HEK293 (cell line): ENCODE results near the gene DNAH8.

Source experiments
- CTCF ChIA-PET: fragments of 350-600 bp; formaldehyde crosslinking; extraction: SDS; loops from one replicate; lab custom pipeline; 2021; ENCODE audit warnings: antibody characterized with exemption; lab: Yijun Ruan, JAX
- POLR2A ChIA-PET: fragments of 300-600 bp; formaldehyde crosslinking; extraction: SDS; loops from one replicate; lab custom pipeline; 2020; ENCODE audit warnings: antibody characterized with exemption, inconsistent platforms; lab: Yijun Ruan, JAX
- H3K27ac ChIP-seq: fragments of 200-500 bp; sonication (Bioruptor generic); 2 replicates; pipeline ENCODE4 v1.5.1; 2014; ENCODE audit warnings: low read depth, low read length, control low read depth, inconsistent platforms; ENCODE audit errors: extremely low read depth
- H3K36me3 ChIP-seq, 2 experiments: fragments of 200-500 bp in 1 of 2; sonication (Bioruptor generic) in 1 of 2; 1 replicate in 1 of 2; 2 replicates in 1 of 2; pipeline ENCODE4 v1.5.1; 2014 to 2017; ENCODE audit warnings: inconsistent platforms in 2 of 2, low read length in 2 of 2; ENCODE audit not compliant: control insufficient read depth in 2 of 2, insufficient read depth in 1 of 2
- H3K4me1 ChIP-seq: fragments of 200-500 bp; sonication (Bioruptor generic); 2 replicates; pipeline ENCODE4 v1.5.1; 2014; ENCODE audit warnings: mild to moderate bottlenecking, low read length, inconsistent platforms; ENCODE audit not compliant: control insufficient read depth, insufficient read depth
- H3K4me3 ChIP-seq: 2 replicates; pipeline ENCODE4 v1.5.1; 2011; ENCODE audit warnings: low read depth, mild to moderate bottlenecking, control low read depth, low read length, moderate library complexity
- H3K9me3 ChIP-seq: fragments of 200-500 bp; sonication (Bioruptor generic); 2 replicates; pipeline ENCODE4 v1.5.1; 2014; ENCODE audit warnings: low read depth, low read length, inconsistent platforms; ENCODE audit not compliant: control insufficient read depth, insufficient read depth
- BCL6B ChIP-seq: fragments of 450-650 bp; formaldehyde crosslinking; IDR thresholded peaks from 2 replicates; pipeline ENCODE4 v1.5.1; 2017; ENCODE audit warnings: missing biosample characterization, missing genetic modification characterization
- GFI1B ChIP-seq: fragments of 450-650 bp; formaldehyde crosslinking; IDR thresholded peaks from 2 replicates; pipeline ENCODE4 v1.5.1; 2016; ENCODE audit warnings: missing biosample characterization, missing genetic modification characterization
- GLI4 ChIP-seq: fragments of 450-650 bp; formaldehyde crosslinking; IDR thresholded peaks from 2 replicates; pipeline ENCODE4 v1.5.1; 2016; ENCODE audit warnings: missing biosample characterization, missing genetic modification characterization
- GLIS1 ChIP-seq: fragments of 450-650 bp; formaldehyde crosslinking; IDR thresholded peaks from 2 replicates; pipeline ENCODE4 v1.5.1; 2016; ENCODE audit warnings: missing biosample characterization, missing genetic modification characterization
- KLF10 ChIP-seq: fragments of 450-650 bp; IDR thresholded peaks from 2 replicates; pipeline ENCODE4 v1.5.1; 2018; ENCODE audit warnings: missing biosample characterization, mild to moderate bottlenecking, missing genetic modification characterization
- KLF16 ChIP-seq: fragments of 450-650 bp; formaldehyde crosslinking; IDR thresholded peaks from 2 replicates; pipeline ENCODE4 v1.5.1; 2017; ENCODE audit warnings: missing biosample characterization, missing genetic modification characterization
- OSR2 ChIP-seq: fragments of 450-650 bp; formaldehyde crosslinking; IDR thresholded peaks from 2 replicates; pipeline ENCODE4 v1.5.1; 2016; ENCODE audit warnings: missing biosample characterization, missing genetic modification characterization
- PRDM6 ChIP-seq: fragments of 450-650 bp; formaldehyde crosslinking; IDR thresholded peaks from 2 replicates; pipeline ENCODE4 v1.5.1; 2017; ENCODE audit warnings: missing biosample characterization, missing genetic modification characterization
- SALL2 ChIP-seq: fragments of 450-650 bp; formaldehyde crosslinking; IDR thresholded peaks from 2 replicates; pipeline ENCODE4 v1.5.0; 2017; ENCODE audit warnings: missing biosample characterization, mild to moderate bottlenecking, missing genetic modification characterization, borderline replicate concordance
- SCRT1 ChIP-seq: fragments of 450-650 bp; formaldehyde crosslinking; IDR thresholded peaks from 2 replicates; pipeline ENCODE4 v1.5.1; 2016; ENCODE audit warnings: missing biosample characterization, missing genetic modification characterization, borderline replicate concordance
- SCRT2 ChIP-seq: fragments of 450-650 bp; formaldehyde crosslinking; IDR thresholded peaks from 2 replicates; pipeline ENCODE4 v1.5.1; 2016; ENCODE audit warnings: missing biosample characterization, missing genetic modification characterization
- TCF7L2 ChIP-seq: IDR thresholded peaks from 2 replicates; pipeline ENCODE4 v1.6.1; 2011; ENCODE audit warnings: low read depth, mild to moderate bottlenecking, inconsistent platforms, low read length, moderate library complexity, borderline replicate concordance
- TRIM28 ChIP-seq: IDR thresholded peaks from 2 replicates; pipeline ENCODE4 v1.6.1; 2011; ENCODE audit warnings: low read length, control low read depth, borderline replicate concordance
- ZFP41 ChIP-seq: fragments of 450-650 bp; formaldehyde crosslinking; IDR thresholded peaks from 2 replicates; pipeline ENCODE4 v1.5.1; 2016; ENCODE audit warnings: missing biosample characterization, missing genetic modification characterization, borderline replicate concordance
- ZNF121 ChIP-seq: fragments of 450-650 bp; formaldehyde crosslinking; IDR thresholded peaks from 2 replicates; pipeline ENCODE4 v1.5.1; 2016; ENCODE audit warnings: missing biosample characterization, missing genetic modification characterization
- ZNF140 ChIP-seq: fragments of 450-650 bp; formaldehyde crosslinking; IDR thresholded peaks from 2 replicates; pipeline ENCODE4 v1.5.1; 2016; ENCODE audit warnings: missing biosample characterization, missing genetic modification characterization
- ZNF19 ChIP-seq: fragments of 450-650 bp; formaldehyde crosslinking; IDR thresholded peaks from 2 replicates; pipeline ENCODE4; 2016; ENCODE audit warnings: missing biosample characterization, missing genetic modification characterization, low read depth
- ZNF214 ChIP-seq: fragments of 450-650 bp; formaldehyde crosslinking; IDR thresholded peaks from 2 replicates; pipeline ENCODE4 v1.5.1; 2017; ENCODE audit warnings: missing biosample characterization, mild to moderate bottlenecking, missing genetic modification characterization, borderline replicate concordance
- ZNF248 ChIP-seq: fragments of 450-650 bp; formaldehyde crosslinking; IDR thresholded peaks from 2 replicates; pipeline ENCODE4 v1.5.1; 2017; ENCODE audit warnings: missing biosample characterization, missing genetic modification characterization
- ZNF530 ChIP-seq: fragments of 450-650 bp; formaldehyde crosslinking; IDR thresholded peaks from 2 replicates; pipeline ENCODE4 v1.5.1; 2016; ENCODE audit warnings: low read depth, missing biosample characterization, missing genetic modification characterization
- ZNF580 ChIP-seq: fragments of 450-650 bp; formaldehyde crosslinking; IDR thresholded peaks from 2 replicates; pipeline ENCODE4 v1.5.1; 2016; ENCODE audit warnings: missing biosample characterization, missing genetic modification characterization
- ZNF596 ChIP-seq: fragments of 450-650 bp; IDR thresholded peaks from 2 replicates; pipeline ENCODE4 v1.5.0; 2018; ENCODE audit warnings: missing biosample characterization, mild to moderate bottlenecking, missing genetic modification characterization, moderate library complexity
- ZNF654 ChIP-seq: fragments of 450-650 bp; formaldehyde crosslinking; IDR thresholded peaks from 2 replicates; pipeline ENCODE4 v1.5.1; 2016; ENCODE audit warnings: low read depth, missing biosample characterization, missing genetic modification characterization
- ZNF677 ChIP-seq: fragments of 450-650 bp; IDR thresholded peaks from 2 replicates; pipeline ENCODE4 v1.5.0; 2018; ENCODE audit warnings: missing biosample characterization, mild to moderate bottlenecking, missing genetic modification characterization, moderate library complexity
- ZNF843 ChIP-seq: fragments of 450-650 bp; formaldehyde crosslinking; IDR thresholded peaks from 2 replicates; pipeline ENCODE4 v1.5.1; 2016; ENCODE audit warnings: missing biosample characterization, missing genetic modification characterization

Gene DNAH8

GRCh38 chr6:38684237-38684636 is 30.9 kb upstream of the DNAH8 start (continued):
- TF ChIP-seq PRDM6 (tag by site-specific recombination) = no peak

- ChIA-PET POLR2A (no interaction called here), CTCF (interaction anchor here (0.6 to 1.3 kb wide), 2 partner anchors 12 to 15 kb away, joined by 3 read pairs; no protein-coding TSS in a partner anchor)
- TF ChIP-seq TCF7L2 (no peak), ZNF677 (tag by site-specific recombination) (no peak), ZNF121 (tag by site-specific recombination) (no peak), PRDM6 (tag by site-specific recombination) (no peak), ZNF214 (tag by site-specific recombination) (no peak), OSR2 (no peak), ZNF596 (tag by site-specific recombination) (no peak), ZNF19 (tag by site-specific recombination) (no peak)
- H3K9me3 ChIP-seq = no peaks in the 10 kb centered on the region
- no peak overlapping the region for H3K27ac ChIP-seq
- 0 out of 2 replicates have a peak, but pooled peaks cover 5% of the 10 kb centered on the region for H3K4me1 ChIP-seq
- H3K36me3 ChIP-seq = peaks cover 59 to 78% of the 10 kb centered on the region in 2 experiments
- no peak overlapping the region for H3K4me3 ChIP-seq
These were observed 30.2 kb upstream of the DNAH8 start for GRCh38 chr6:38684904-38685303.

- H3K4me3 ChIP-seq = no peak overlapping the region
- no peaks in the 10 kb centered on the region for H3K9me3 ChIP-seq
- H3K27ac ChIP-seq = no peak overlapping the region
- peak; percentile 74 for TF ChIP-seq SCRT2 (tag by site-specific recombination)
- peak; percentile 29; the same call in 1 of the 2 replicates for TF ChIP-seq SCRT1 (tag by site-specific recombination)
- TF ChIP-seq ZNF530 (tag by site-specific recombination) = no peak
- ChIA-PET POLR2A (no interaction called here), CTCF (interaction anchor here (0.6 to 0.9 kb wide), 4 partner anchors 247 to 981 kb away, joined by 3 to 6 read pairs (median 3); no protein-coding TSS in a partner anchor)
- H3K4me1 ChIP-seq = 0 out of 2 replicates have a peak, but pooled peaks cover 5% of the 10 kb centered on the region
- H3K36me3 ChIP-seq = peaks cover 48 to 65% of the 10 kb centered on the region in 2 experiments
These were observed 28.7 kb upstream of the DNAH8 start for GRCh38 chr6:38686270-38687042.

GRCh38 chr6:38687043-38687353 is 28.1 kb upstream of the DNAH8 start:
- Histone ChIP-seq H3K4me1 (0 out of 2 replicates have a peak, but pooled peaks cover 5% of the 10 kb centered on the region), H3K36me3 (peaks cover 43 to 60% of the 10 kb centered on the region in 2 experiments), H3K4me3 (no peak overlapping the region), H3K9me3 (no peaks in the 10 kb centered on the region), H3K27ac (no peak overlapping the region)
- CTCF ChIA-PET = interaction anchor here (0.6 kb wide), 1 partner anchor 982 kb away, joined by 3 read pairs; no protein-coding TSS in a partner anchor
- no peak for TF ChIP-seq ZNF843
- TF ChIP-seq ZNF140 (tag by site-specific recombination) = no peak
- TF ChIP-seq ZFP41 = no peak
- TF ChIP-seq GLI4 (tag by site-specific recombination) = no peak
- no peak for TF ChIP-seq GFI1B (tag by site-specific recombination)
- TF ChIP-seq ZNF248 = no peak
- no peak for TF ChIP-seq ZNF654 (tag by site-specific recombination)
- TF ChIP-seq ZNF580 (tag by site-specific recombination) = no peak
- no peak for TF ChIP-seq KLF16 (tag by site-specific recombination)
- no peak for TF ChIP-seq SALL2 (tag by site-specific recombination)
- TF ChIP-seq BCL6B = no peak
- TF ChIP-seq KLF10 (tag by site-specific recombination) = no peak
- no peak for TF ChIP-seq GLIS1 (tag by site-specific recombination)
- no peak for TF ChIP-seq SCRT1 (tag by site-specific recombination)
- no peak for TF ChIP-seq TRIM28
- TF ChIP-seq, all 188 proteins: peak for 0
- POLR2A ChIA-PET = no interaction called here
